GM21529 (cell line): ENCODE data around the gene ETV6.
"Not testable (repeated sequence)": the region's sequence is repeated elsewhere in the genome, so short reads cannot be mapped to it uniquely, and the experiment has no call there.

ENCODE experiments used
- ATAC-seq: cut with Tn5 transposase; IDR thresholded peaks from one replicate; pipeline ENCODE4 v1.9.1; 2021; ENCODE audit not compliant: unreplicated experiment

Gene ETV6

DNA sequence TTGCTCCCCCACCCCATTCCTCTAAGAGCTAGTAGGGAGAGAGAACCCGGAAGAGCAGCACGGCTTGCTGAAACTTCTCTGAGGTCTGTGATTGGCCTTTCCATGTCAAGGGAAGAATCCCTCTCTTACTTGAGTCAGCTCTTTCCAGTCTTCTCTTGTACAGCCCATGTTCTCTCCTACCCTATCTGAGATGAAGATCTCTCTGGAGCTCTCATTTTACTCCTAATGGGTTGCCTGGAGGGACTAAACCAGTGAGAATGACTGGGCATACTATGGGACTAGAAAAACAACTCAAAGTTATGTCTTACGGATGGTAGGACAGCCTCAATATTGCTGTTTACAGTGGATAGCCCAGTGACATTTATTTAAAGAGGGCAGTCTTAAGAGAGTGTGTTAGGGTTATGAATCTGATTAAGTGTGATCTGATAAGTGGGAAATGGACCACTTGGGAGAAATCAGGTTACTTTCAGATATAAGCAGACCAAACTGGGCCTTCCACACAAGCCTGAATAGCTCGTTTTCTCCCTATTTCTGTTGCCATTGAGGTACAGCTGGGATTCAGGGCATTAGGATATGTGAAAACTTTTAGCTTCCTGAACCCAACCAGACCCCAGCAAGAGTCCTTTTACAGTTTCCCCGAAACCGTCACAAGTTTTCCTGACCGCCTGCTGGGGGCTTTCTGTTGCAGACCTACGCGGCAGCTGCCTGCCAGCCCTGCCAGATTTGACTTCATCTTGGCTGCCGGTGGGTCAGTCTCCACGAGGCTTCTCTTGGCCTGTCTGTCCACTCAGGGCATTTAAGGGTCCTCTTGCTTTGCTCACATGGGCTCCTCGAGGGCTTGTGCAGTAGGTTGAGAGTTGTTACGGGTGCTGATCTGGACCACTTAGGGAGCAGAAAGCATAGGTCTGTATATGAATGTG is 16.9 kb downstream of the ETV6 start:
- no peak for ATAC-seq

DNA sequence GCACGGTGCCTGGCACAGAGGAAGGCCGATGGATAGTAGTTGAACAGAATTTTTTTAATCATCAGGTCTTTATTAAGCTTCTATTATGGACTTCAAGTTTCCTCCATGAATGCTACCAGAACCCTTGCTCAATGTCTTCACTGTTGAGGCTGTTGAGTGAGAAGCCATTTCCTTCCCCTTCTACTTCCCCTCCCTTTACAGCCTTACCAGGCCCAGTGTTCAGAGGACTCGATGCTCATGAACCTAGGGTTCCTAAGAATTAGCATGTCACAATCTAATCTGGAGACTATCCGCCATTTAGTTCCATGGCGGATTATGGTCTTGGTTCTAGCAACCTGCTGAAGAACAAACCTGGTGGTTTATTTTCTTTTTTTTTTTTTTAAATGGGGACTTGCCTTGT is 17.7 kb downstream of the ETV6 start:
- no peak for ATAC-seq

DNA sequence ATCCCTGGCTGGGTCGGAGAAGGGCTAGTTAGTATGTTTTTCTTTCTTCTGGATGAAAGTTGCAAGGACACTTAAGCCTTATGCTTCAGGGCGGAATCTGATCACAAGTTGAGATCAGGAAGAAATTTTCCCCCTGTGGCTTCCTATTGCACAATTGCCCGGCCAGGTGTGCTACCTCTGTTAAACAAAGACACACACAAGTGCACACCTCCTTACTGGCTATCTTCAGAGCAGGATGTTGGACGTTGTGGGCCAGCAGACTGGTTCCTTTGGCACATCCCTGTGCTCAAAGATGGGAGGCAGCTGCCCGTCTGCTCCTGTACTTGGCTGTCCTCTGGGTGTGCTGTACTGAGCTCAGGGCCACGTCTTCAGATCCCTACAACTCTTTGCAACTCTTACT is 19.1 kb downstream of the ETV6 start:
- no peak for ATAC-seq

DNA sequence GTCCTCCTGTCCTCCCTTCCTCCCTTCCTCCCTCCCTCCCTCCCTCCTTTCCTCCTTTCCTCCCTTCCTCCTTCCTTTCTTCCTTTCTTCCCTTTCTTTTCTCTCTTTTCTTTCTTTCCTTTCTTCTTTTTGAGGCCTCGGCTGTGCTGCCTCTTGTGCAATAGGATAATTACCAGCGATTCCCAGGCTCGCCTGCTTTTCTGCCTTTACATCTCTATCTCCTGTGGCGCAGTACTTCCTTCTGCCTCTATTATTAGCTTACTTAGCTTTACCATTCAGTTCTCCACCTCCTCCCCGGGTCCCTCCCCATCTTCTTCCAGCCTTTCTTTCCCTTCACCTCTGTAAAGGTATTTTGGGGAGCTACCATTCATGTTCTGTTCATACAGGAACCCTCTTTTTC is 19.9 kb downstream of the ETV6 start:
- ATAC-seq, result no peak

DNA sequence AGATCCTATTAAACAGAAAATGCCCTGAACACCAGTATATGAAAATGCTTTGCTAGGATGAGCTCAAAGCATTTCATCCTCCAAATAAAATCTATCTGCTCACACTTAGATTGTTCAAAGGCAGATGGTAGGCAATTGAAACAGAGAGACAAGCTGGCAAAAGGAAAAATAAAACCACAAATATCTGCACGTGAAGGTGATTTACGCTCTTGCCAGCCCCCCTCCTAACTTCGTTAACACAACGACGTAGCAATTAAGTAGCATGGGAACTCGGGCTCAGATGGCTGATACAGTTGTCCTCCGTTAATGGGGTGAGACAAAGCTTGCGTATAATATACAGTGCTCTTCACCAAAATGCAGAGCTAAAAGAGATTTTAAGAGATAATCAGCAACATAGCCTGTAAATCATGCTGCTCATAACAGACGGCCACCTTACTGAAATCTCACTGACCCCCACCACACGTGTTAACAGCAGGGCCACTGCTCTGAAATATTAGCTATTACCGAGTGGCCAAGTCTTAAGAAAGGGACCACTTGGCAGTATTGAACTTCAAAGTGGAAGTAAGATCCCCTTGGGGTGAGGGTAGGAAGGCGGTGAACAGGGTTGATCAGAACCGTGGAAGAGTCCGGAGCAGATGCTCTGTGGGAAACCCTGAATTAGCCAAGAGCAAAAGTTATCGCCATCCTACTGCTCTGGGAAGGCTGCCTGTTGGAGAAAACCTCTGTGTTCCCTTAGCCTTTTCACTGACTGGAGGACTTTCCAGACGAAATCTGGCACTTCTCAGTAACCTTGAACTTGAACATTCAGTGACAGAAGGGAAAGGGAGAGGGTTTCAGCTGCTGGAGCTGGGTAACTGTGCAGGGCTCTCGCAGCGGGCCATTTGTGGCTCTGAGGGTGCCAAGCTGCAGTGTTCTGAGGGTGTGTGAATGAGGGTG is 23.1 kb downstream of the ETV6 start:
- ATAC-seq, result no peak

DNA sequence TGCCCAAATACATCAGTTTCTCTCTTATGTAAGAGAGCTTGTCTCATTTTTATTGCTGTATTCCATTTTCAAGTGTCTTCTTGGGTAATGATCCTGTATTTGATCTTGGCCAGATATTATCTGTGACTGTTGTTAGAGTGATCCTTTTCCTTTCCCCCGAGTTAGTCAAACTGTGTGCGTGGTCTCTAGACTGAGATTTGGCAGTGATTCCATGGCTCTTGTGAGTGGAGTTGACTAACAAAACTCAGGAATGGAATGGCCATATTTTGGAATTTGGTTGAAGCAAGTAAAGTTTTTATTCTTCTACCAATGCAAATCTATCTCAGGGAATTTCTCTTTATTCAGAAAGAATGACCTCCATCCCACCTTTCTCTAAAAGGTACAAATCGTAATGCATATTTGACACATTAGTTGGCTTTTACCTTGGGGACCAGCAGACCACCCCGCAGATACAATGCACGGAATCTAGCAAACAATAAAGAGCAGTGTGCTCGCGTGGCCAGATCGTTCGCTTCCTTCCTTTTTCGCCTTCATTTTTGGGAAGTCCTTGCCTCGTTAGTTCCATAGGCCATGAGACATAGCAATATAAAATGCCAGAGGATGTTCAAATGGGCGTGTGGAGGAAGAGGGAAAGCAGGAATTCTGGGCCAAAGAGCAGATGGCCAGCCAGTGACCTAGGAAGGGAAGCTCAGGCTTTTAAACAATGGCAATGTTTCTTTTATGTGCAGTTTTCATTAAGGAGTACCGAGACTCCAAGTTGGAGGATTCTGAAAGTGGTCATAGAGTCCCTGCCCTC is 24.4 kb downstream of the ETV6 start:
- no peak for ATAC-seq

DNA sequence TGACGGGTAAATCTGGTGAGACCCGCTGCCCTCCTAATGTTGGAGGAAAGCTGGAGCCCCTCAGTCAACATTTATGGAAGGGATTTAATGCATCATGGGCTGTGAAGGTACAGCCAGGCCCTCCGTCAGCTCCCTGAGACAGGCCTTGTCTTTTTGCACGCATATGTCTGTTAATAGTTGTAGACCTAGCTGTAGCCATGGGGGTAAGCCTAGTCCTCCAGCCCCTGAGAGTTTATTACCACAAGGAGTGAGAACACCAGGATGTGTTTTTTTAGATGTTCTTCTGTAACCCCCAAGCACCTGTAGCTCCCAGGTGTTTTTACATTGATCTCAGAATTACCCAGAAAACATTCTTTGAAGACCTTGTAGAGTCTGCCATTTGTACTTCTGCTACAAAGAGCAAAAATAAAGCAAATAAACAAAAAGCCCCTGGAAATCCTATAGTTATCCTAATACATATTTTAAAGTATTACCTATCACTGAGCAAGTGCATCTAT is 25.5 kb downstream of the ETV6 start:
- no peak for ATAC-seq

DNA sequence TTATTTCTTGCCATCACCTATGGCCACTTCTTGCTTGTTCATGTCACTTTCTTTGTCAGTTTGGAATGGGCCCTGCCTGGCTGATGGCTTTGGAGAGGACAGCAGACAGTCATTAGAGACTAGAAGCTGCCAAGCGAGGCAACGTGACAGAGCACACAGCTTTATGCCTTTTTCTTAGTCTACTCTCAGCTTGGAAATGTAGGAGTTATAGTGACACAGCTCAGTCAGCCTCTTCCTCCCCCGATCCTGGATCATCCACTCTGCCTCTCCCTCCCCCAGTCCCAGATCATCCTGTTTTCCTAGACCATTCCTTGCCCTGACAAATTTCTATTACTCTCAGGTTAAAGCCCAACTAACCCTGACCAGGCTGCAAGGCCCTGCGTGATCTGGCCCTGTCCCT is 26.6 kb downstream of the ETV6 start:
- ATAC-seq, result no peak

DNA sequence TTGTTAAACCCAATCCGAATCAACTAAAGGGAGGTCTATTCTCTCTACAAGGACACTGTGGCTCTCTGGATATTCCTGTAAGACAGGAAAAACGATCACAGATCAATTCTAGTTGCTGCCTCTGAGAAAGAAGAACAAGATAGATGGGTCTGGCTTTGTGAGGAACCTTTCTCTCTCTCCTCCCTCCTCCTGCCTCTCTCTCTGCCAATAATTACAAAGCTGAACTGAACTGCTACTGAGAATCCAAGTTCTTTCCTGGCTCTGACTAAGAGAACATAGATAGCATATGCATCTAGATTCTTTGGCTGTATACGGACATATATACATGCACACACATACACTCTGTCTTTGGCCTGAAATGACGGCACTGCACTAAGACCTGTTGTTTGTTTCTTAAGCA is 27.6 kb downstream of the ETV6 start:
- no peak for ATAC-seq

DNA sequence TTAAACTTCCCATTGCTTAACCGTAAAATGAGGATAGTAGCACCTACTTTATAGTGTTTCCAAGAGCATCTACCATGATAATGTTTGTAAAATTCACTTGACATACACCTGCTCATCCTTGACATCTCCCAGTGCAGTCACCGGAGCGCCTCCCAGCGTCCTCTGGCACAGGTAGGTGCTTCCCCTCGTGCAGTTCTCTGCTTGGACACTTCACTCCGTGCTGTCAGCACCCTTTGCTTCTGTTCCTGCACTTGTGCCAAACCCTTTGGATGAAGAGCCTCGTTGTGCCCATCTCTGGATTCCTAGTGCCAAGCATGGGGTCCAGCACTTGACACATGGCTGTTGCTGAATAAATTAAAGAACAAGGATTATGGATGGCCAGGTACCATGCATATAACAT is 28.3 kb downstream of the ETV6 start:
- ATAC-seq, result no peak

DNA sequence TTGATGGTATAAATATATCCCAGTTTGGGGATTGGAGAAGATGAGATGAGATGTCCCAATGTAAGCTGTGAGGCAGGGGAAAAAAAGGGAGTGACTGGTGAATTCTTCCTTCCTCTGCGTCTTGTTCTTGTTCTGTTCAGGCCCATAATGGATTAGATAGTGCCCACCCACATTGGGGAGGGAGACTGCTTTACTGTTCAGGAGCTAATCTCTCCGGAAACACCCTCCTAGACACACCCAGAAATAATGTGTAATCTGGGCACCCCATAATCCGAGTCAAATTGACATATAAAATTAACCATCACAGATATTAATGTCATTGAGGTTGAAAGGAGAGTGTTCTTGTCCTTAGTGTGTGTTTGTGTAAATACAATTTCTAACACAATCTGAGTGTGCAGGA is 29.3 kb downstream of the ETV6 start:
- no peak for ATAC-seq

DNA sequence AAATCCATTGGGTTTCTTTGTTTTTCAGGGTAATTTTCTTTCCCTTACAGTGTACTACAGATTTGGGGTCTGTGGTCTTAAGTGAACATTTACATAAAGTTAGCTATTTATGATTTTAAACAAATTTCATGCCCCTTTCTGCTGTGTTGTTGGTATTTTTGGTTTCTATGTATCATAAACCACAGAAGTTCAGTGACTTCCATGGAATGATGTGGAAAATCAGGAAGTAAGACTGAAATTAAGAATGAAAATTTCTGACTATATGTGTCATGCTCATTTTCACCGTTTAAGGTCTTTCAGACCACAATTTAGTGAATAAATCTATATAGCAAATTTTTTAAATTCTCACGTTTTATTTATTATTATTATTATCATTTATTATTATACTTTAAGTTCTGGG is 31.7 kb downstream of the ETV6 start:
- ATAC-seq, result no peak

DNA sequence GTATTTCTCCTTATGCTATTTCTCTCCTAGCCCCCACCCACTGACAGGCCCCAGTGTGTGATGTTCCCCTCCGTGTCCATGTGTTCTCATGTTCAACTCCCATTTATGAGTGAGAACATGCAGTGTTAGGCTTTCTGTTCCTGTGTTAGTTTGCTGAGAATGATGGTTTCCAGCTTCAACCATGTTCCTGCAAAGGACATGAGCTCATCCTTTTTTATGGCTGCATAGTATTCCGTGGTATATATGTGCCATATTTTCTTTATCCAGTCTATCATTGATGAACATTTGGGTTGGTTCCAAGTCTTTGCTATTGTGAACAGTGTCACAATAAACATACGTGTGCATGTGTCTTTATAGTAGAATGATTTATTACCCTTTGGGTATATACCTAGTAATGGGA is 32.2 kb downstream of the ETV6 start:
- ATAC-seq, result not testable (repeated sequence)

DNA sequence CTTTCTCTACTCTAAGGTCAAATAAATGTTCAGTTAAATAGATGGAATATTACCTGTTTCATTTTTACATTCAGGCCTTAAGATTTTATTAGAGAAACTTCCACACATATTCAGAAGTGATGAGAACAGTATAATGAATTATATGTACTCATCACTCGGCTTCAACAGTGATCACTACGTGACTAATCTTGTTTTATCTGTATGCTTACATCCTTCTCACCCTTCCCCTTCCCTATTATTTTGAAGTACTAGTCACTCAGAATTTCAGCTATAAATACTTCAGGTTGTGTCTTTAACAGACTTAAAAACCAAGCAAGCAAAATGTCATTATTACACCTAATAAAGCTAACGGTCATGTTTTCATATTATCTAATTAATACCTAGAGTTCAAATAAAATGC is 34.9 kb downstream of the ETV6 start:
- no peak for ATAC-seq

DNA sequence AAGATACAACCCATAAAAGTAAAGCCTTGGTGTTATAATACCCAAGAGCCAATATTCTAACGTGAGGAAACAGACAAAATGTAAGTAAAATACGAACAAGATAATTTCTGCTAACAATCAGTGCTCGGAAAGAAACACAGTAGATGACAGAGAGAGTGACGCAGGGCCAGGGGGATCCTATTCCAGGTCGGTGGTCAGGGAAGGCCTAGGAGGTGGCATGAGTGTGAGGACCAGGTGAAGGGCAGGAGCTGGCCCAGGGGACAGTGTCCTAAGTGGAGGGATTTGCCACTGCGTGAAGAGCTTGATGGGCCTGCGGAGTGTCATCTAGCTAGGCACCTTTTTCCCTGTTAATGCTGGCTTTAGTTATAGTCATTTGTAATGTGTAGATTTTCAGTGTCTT is 35.3 kb downstream of the ETV6 start:
- no peak for ATAC-seq

DNA sequence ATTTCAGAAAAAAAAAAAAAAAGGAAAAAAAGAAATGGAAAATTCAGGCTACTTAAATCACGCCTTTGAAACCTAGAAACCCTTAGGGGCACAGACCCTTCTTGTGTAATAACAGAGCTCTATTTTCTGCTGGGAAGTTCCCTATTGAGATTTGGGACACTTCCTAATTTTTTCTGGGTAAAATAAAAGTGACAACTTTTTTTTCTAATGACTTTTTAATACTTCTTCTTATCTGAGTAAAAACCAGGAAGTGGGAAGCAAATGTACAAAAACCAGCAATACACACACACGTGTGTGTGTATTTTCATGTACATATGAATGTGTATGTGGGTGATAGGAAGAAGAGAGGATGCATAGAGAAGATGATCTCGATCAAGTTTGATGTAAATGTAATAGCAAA is 35.8 kb downstream of the ETV6 start:
- ATAC-seq, result no peak

DNA sequence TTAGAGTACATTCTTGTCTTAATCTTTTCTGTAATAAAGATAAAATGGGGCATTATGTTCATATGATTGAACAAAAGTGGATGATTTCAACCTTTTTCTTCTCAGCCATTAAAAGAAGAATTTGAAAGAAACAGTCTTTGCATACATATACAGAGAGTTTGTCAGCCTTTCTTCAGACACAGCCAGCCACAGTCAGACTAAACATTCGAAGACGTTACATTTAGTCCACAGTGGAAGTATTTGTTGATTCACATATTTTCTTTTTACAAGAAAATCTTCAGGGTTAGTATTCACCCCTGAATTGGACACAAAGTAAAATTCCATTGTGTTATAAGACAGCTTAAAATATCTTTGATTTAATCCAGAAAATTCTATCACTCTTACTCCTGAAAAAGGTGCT is 36.2 kb downstream of the ETV6 start:
- no peak for ATAC-seq

DNA sequence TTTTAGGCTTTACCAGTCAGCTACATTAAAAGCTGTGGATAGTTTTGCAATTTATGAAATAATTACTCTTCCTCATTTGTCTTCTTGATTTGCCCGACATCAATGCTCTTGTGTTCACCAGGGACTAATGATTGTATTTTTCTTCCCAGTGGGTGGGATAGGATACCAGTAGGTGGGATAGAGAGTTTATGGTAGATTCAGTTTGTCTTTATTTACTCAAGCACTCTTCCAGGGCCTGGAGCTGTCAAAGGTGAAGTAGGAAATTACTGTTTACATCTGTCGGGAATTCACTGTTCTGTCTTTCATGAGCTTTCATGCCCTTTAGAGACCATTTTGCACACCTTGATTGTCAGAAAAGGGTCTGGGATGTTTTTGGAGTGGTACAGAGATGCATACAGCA is 36.6 kb downstream of the ETV6 start:
- no peak for ATAC-seq

DNA sequence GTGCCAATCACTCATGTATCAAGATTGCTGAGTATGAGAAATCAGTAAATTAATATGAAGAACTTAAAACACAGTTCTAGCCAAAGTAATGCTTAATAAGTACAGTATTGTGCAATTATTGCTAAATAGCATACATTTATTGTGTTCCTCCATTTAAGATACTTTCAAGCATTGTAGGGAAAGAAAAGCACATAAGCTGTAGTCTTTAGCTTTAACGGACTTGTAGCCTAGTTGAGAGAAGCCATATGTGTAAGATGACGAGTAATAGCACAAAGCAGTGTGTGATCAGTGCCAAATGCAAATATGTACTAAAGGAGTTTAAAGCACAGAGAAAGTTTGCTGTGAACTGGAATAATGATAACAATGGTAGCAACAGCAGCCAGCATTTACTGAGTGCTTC is 38.1 kb downstream of the ETV6 start:
- ATAC-seq, result no peak

DNA sequence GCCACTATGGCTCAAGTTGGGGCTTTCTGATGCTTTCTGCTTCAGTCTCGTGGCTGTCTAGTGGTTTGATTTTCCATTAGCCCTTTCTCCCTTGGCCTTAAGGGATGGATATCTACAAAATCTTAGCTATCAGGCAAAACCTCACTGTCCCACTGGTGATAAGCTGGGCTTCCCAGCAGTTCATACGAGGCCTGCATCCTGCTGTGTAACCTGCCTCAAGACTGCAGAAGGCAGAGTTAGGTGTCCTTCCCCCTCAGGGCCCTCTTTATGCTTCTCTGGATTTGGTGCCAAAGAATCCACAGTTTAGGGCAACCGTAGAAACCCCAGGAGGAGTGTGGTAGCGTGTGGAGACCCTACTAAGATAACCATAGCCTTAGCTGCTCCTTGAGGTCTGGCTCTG is 38.9 kb downstream of the ETV6 start:
- ATAC-seq, result no peak

DNA sequence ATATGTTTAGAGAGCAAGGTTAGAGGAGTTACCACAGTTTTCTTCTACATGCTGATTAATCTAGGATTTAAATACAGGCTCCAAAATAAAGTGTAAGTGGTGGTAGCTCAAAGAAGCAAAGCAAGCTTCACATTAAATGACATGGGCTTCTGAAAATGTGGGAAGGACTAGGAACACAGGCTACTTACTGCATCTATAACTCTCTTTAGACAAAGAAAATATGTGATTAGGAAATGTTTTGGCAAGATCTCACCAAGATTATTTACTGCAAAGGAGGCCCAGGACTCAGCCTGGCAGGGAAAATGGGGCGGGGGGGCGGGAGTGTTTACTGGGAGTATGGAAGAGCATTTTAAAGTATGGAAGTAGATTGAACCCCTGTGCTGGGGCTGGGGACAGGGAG is 39.4 kb downstream of the ETV6 start:
- no peak for ATAC-seq
